ENCODE data around the gene TP53I11.

Gene TP53I11

DNA sequence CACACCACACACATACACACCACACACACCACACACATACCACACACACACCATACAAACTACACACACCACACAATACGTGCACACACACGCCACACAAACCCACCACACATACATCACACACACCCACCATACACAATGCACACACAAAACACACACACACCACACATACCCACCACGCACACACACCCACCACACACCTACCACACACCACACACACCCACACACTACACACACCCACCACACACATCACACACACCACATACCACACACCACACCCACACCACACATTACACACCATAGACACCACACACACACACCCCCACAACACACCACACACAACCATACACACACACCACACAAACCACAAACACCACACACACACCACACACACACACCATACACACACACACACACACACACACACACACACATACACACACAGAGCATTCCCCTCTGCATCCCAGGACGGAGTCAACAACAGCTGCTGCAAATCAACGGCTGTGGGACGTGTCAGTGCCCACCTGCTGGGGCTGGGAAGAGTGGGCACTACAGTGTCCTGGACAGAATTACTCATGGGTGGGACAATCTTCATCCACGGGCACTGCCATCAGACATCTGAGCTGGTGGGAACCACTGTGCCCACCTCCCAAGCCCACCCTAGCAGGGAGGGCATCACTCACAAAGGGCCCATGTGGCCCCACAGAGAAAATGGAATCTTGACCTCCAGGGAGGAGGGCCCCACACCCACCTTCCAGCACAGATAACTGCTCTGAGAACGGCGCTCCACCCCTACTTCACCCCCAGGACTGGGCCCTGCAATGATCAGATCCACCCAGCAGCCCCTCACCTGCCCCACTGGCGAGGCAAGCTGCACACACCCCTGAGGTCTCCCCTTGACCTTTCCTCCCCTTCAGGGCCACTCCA lies 8.4 kb downstream of the TP53I11 start:
- no peak for TF ChIP-seq TAF1 (IDR thresholded peaks at IDR 0.05; ENCODE audit: borderline replicate concordance, low read depth, low read length)
- TF ChIP-seq POLR2AphosphoS5 (IDR thresholded peaks at IDR 0.05; ENCODE audit: low read depth, low read length): no peak
- no peak for TF ChIP-seq POLR2A (IDR thresholded peaks at IDR 0.05; ENCODE audit: low read depth, low read length)
- FAIRE-seq: peak; percentile 83
- no peak for DNase-seq (ENCODE audit: insufficient read length)

DNA sequence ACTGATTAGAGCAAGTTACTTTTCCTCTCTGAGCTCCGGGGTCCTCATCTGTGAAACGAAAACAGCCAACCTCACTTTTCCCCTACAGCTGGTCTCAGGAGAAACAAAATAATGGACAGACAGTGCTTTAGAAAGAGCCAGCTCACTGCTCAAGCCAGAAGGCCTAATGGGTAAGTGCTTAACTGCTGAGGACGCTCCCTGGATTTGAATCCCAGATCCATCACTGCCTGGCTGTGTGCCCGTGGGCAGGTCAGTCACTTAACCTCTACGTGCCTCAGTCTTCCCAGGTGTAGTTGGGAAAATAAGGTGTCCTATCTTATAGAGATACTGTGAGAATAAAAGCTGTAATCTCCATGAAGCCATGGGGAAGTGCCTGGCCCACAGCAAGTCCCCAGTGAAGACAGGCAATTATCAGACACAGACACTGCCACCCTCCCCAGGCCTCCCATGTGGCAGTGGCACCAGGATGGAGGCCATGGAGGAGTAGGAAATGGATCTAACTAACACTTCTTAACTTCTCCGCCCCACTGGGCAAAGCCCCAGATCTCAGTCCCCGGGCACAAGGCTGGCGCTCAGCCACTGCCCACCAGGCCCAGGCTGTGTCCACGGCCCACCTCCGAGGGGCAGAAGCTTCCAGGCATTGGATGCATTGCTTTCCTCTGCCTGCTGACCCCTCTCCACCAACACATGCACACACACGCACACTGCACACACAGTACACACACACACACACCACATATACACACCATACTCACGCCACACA lies 9.2 kb downstream of the TP53I11 start:
- TF ChIP-seq TAF1 (IDR thresholded peaks at IDR 0.05; ENCODE audit: borderline replicate concordance, low read depth, low read length): no peak
- no peak for TF ChIP-seq POLR2A (IDR thresholded peaks at IDR 0.05; ENCODE audit: low read depth, low read length)
- TF ChIP-seq POLR2AphosphoS5 (IDR thresholded peaks at IDR 0.05; ENCODE audit: low read depth, low read length): no peak
- DNase-seq (ENCODE audit: insufficient read length): no peak

DNA sequence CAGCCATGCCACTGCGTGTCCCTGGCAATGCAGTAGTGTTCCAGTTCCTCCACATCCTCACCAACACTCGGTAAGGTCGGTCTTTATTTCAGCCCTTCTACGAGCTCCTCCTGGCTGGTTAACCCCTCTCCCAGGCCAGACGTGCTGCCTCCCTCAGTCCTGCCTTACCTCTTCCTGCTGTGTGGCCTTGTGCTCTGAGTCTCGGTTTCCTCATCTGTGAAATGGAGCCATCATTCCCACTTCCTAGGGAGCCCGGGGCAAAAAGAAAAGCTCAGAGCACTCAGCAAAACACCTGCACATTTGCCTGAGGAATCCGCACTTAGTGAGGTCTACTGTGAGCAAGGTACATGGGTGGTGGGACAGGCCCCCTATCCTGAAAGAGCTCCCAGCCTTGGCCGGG lies 9.8 kb downstream of the TP53I11 start:
- DNase-seq (ENCODE audit: insufficient read length): no peak
- FAIRE-seq: no peak
- TF ChIP-seq TAF1 (IDR thresholded peaks at IDR 0.05; ENCODE audit: borderline replicate concordance, low read depth, low read length) (no peak), POLR2A (IDR thresholded peaks at IDR 0.05; ENCODE audit: low read depth, low read length) (no peak), POLR2AphosphoS5 (IDR thresholded peaks at IDR 0.05; ENCODE audit: low read depth, low read length) (no peak)

More for the DNA sequence above, 9.2 kb downstream of the TP53I11 start:
- no peak for FAIRE-seq

DNA sequence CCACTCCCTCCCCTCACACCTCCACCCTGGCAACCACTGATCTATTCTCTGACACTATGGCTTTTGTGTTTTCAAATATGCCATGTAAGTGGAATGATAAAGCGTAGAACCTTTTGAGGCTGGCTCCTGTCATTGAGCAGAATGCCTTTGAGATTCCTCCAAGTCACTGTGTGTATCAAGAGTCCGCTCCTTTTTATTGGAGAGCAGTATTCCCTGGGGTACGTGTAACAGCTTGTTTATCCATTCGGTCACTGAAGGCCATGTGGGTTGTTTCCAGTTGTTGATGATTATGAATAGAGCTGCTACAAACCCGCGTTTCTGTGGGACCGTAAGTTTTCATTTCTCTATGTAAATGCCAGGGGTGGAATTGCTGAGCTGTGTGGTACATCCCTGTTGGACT lies 10.3 kb downstream of the TP53I11 start:
- no peak for DNase-seq (ENCODE audit: insufficient read length)
- TF ChIP-seq POLR2A (IDR thresholded peaks at IDR 0.05; ENCODE audit: low read depth, low read length): no peak
- no peak for FAIRE-seq

DNA sequence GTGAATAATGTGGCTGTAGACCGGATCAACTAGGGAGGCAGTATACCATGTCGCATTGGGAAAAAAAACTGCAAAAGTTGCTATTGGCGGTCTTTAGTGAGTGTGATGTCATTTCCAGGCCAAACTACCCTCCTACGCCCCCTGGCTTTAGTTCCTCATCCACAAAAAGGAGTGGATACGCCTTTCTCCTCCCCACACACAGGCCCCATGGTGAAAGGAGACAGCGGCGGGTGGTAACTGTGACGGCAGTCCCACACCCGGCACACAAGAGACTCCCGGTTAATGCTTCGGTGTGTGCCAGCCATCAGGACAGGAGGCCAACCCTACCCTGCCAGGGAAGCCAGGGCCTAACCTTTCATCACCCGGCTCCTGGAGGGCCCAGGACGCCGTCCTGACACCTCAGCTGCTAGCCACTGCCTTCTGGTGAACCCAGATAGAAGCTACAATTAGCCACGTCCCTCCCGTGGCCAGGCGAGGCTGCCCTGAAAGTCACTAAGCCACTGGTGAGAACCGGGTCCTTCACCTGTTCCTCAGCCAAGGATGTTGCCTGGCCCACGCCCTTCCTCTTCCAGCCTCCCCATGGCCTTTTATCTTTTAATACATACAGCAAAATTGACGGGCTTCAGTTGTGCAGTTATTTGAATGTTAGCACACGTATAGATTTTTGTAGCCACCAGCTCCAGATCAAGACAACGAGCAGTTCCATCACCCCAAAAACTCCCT lies 10.8 kb downstream of the TP53I11 start:
- TF ChIP-seq POLR2A (IDR thresholded peaks at IDR 0.05; ENCODE audit: low read depth, low read length) (no peak), TAF1 (IDR thresholded peaks at IDR 0.05; ENCODE audit: borderline replicate concordance, low read depth, low read length) (no peak), POLR2AphosphoS5 (IDR thresholded peaks at IDR 0.05; ENCODE audit: low read depth, low read length) (no peak)
- FAIRE-seq: no peak
- no peak for DNase-seq (ENCODE audit: insufficient read length)

DNA sequence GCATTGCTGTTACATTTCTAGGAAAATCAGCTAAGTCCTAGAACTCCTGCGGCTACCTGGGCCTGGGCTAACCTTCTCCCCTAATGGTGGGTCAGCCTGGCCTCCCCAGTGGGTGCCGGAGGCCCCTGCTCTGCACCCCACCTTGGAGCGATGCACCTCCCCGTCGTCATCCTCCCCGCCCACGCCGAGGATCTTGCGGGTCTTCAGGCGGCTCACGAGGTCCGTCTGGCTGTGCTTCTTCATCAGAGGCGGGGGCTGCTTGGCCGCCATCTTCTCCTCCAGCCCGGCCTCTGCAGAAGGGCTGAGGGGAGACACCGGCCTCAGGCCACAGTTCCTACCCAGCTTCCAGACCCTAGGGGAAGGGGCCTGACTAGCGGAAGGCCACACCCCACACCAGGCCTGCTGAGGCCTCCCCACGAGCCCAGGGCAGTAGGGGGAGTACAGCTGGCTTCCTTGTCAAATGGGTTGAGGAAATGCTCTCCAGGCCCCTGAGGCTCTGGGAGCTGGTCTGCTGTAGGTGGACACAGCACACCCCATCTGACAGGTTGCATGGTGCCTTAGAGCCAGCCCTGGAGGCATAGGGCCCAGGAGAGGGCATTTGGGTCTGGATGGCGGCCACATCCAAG lies 12.5 kb downstream of the TP53I11 start:
- TF ChIP-seq POLR2AphosphoS5 (IDR thresholded peaks at IDR 0.05; ENCODE audit: low read depth, low read length): no peak
- no peak for TF ChIP-seq POLR2A (IDR thresholded peaks at IDR 0.05; ENCODE audit: low read depth, low read length)
- TF ChIP-seq TAF1 (IDR thresholded peaks at IDR 0.05; ENCODE audit: borderline replicate concordance, low read depth, low read length): no peak
- DNase-seq (ENCODE audit: insufficient read length) (no peak), FAIRE-seq (no peak)

DNA sequence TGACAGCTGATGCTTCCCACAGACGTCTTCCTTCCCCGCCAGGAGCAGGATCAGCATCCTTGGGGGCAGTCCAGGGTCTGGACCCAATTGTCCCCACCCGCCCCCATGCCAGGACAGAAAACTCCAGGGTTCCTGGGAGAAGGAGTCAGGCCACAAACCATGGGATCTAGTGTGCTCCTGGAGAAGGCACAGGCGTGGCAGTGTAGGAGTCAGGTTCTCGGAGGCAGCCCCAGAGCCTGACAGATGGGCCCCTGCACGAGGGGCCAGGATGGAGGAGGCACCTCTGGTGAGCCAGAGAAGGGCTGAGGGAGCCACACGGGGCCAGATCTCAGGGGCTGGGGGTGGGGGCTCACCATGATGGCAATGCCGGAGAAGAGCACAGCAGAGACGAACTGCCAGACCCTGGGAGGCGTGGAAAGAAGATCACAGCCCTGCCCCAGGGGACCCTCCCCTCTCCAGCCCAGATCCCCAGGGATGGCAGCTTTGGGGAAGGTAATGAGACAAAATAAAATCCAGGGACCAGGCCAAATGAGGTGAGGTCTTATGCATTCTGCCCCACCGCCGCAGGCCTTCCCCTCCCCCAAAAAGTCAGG lies 13.6 kb downstream of the TP53I11 start:
- no peak for TF ChIP-seq TAF1 (IDR thresholded peaks at IDR 0.05; ENCODE audit: borderline replicate concordance, low read depth, low read length)
- no peak for TF ChIP-seq POLR2A (IDR thresholded peaks at IDR 0.05; ENCODE audit: low read depth, low read length)
- TF ChIP-seq POLR2AphosphoS5 (IDR thresholded peaks at IDR 0.05; ENCODE audit: low read depth, low read length): no peak
- DNase-seq (ENCODE audit: insufficient read length): no peak
- no peak for FAIRE-seq

DNA sequence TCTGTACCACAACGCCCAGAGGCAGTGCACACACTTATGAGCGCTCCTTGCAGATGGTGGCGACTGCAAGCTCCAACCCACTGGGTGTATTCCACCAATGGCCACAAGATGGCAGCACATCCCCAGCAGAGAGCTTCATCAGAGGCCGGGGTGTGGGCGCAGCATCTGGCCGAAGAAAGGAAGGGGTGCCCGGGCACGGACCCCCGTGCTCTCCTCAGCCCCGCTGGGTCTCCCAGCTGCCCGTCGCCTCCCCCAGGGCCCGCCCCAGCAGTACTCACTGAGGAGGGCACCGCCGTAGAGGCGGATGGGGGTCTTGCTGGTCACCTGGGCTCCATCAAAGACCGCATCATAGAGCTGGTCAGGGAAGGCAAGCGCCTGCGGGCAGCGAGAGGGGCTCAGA lies 14.2 kb downstream of the TP53I11 start:
- DNase-seq (ENCODE audit: insufficient read length) (peak; percentile 75), FAIRE-seq (peak; percentile 98)
- TF ChIP-seq POLR2A (IDR thresholded peaks at IDR 0.05; ENCODE audit: low read depth, low read length) (no peak), TAF1 (IDR thresholded peaks at IDR 0.05; ENCODE audit: borderline replicate concordance, low read depth, low read length) (no peak), POLR2AphosphoS5 (IDR thresholded peaks at IDR 0.05; ENCODE audit: low read depth, low read length) (no peak)

DNA sequence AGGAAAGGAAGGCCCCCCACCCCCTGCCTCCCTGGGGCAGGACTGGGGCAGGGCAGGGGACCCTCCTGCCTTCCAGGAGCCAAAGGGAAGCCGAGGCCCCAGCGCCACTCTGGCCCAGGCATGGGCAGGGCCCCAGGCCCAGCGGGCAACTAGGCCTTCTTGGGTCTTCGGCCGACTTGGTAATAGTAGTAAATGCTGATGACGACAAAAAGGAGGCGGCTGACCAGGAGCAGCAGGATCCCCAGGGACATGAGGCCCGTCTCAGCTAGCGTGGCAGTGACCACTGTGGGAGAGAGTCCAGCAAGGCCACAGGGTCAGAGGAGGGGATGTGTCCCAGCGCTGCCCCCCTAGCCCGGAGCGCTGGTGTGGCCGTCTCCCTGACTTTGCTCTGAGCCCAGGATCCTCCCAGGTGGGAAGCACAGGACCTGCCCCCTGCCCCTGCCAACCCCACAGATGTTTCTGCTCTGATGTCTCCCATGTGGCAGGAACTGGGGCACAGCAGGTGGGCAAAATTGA lies 15.9 kb downstream of the TP53I11 start:
- DNase-seq (ENCODE audit: insufficient read length) (no peak), FAIRE-seq (no peak)
- TF ChIP-seq TAF1 (IDR thresholded peaks at IDR 0.05; ENCODE audit: borderline replicate concordance, low read depth, low read length): no peak
- no peak for TF ChIP-seq POLR2AphosphoS5 (IDR thresholded peaks at IDR 0.05; ENCODE audit: low read depth, low read length)
- no peak for TF ChIP-seq POLR2A (IDR thresholded peaks at IDR 0.05; ENCODE audit: low read depth, low read length)

DNA sequence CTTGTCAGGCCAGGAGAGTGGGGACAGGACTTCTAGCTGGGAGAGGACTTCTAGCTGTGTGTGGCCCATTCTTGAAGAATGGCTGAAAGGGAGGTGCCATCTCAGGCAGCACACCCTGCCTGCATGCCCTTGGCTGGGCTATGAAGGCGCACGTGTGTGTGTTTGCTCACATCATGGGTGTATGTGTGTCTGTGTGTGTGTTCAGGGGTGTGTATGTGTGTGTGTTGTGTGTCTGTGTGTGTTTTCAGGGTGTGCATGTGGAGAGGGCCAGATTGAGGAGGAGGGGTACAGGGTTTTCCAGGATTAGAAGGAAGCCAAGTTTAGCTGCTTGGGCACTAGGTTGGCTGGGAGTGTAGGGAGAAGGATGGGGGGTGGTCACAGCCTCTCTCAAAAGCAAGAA lies 16.6 kb downstream of the TP53I11 start:
- TF ChIP-seq POLR2A (IDR thresholded peaks at IDR 0.05; ENCODE audit: low read depth, low read length): no peak
- TF ChIP-seq POLR2AphosphoS5 (IDR thresholded peaks at IDR 0.05; ENCODE audit: low read depth, low read length): no peak
- no peak for TF ChIP-seq TAF1 (IDR thresholded peaks at IDR 0.05; ENCODE audit: borderline replicate concordance, low read depth, low read length)
- FAIRE-seq: no peak
- no peak for DNase-seq (ENCODE audit: insufficient read length)
